ENCODE measurements around the gene PLXNC1.

PLXNC1 gene

DNA sequence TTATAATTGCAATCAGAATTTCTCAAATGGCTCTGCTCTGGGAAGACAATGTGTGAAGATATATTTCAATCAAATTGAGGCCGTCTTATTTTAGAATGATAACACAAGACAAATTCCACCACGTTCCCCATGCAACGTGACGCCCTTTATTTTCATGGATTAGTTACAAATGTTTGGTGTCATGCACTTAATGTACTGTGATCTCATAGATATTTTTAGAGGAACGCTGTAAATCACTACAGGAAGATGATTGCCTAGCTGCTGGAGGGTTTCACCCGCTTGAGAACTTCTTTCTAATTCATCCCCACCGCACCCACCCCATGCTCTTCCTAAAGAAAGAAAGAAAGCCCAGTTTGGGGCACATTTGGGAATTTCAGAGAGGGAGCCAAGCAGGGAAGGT lies 117.2 kb downstream of the PLXNC1 start:
- DNase-seq (ENCODE audit: low read depth in 2 of 2) = peak in 1 of 2 experiments; percentile 29

DNA sequence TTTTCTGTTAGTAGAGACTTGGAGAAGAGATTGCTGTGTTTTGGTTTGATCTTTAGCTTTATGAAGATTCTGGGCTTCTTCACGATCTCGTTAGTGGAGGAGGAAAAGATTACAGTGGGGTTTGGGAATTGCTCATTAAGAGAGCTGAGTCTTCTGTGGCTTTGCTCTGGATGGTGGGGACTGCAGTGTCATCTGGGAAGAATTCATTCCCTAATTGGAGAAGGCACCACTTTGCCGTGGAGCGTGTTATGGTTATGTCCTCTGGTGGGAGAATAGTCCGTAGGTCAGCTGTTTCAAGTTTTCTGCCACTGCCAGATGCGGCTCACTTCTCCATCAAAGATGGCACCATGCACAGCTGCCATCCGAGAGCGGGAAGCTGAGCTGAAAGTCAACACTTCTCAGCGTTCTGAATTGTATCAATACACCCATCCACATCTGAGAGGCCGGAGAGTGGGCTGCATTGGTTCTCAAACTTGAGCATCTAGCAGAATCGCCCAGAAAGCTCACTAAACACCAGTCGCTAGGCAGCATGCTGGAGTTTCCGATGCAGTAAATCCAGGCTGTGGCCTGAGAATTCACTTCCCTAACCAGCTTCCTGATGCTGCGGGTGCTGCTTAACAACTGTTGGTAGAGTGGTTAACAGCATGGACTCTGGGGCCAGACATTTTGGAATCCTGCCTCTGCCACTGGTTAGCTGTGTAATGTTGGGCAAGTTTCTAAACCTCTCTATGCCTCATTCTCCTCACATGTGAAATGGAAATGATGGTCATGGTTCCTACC lies 117.8 kb downstream of the PLXNC1 start:
- DNase-seq (ENCODE audit: low read depth in 2 of 2) = no peak

DNA sequence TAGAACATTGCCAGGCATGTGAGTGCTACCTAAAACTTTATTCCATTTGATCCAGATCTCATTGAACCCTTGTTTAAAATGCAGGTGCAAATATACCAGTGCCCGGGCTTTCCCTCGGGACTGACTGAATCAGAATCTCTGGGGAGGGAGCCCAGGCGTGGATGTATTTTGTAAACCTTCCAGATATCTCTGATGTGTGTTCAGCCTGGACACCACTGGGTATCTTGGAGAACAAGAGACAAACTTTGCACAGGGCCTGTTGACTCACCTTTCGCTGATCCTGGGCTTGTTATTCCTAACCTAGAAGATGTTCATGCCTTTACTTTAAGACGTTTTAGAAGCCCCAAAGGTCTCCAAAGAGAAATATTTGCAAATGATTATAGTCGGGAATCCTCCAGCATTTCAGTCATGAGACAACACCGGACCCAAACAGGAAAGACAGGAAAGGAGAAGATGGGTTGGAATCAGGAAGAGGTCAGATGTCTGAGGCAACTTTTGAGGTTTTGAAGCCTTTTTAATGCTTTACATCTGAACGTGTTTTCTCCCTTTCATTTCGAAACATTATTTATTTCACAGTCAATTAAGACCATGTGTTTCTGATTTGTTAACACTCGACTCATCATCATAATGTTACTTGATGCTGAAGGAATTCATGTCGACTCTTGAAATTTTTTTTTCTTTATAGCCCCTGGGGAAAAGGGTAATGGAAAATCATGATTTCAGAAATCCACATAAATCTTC lies 118.6 kb downstream of the PLXNC1 start:
- DNase-seq (ENCODE audit: low read depth in 2 of 2) = peak; percentile 94 to 95

DNA sequence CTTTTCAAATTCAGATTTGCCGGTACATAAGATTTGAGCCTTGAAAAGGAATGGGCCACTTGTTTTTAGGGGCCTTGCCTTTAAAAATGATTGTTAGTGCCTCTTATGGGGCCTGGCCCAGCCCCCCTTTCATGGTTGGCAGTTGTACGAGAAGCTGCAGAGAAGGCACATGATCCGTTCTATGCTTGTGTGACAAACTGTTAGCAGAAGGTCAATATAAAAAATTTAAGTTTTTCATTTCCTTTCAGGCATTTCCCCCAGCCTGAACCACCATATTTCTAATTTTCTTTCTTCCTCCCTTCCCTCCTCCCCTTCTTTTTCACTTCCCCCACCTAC lies 119.1 kb downstream of the PLXNC1 start:
- no peak for DNase-seq (ENCODE audit: low read depth in 2 of 2)

DNA sequence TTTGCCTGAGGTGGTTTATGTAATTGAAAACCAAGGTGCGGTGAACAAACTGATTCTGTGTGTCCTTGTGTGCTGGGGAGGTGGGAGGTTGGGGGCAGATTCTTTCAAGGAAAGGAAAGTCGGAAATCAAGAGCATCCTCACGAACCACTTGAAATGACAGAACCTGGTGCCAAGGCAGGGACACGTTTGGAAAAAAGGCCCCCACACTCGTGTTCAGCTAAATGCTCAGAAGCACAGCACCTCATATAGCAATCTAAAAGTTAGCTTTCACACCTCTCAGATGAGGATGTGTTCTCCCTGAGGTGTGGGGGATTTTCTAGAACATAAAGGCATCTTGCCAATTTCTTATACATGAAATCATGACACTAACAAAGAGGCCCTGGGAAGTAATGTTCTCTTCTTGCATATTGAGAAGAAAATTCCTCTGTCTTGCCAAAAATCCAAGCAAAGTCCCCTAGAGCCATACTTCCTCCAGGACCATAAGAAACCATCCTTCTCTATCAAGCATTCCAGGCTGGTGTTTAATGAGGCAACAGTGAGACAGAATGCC lies 119.6 kb downstream of the PLXNC1 start:
- no peak for DNase-seq (ENCODE audit: low read depth in 2 of 2)

DNA sequence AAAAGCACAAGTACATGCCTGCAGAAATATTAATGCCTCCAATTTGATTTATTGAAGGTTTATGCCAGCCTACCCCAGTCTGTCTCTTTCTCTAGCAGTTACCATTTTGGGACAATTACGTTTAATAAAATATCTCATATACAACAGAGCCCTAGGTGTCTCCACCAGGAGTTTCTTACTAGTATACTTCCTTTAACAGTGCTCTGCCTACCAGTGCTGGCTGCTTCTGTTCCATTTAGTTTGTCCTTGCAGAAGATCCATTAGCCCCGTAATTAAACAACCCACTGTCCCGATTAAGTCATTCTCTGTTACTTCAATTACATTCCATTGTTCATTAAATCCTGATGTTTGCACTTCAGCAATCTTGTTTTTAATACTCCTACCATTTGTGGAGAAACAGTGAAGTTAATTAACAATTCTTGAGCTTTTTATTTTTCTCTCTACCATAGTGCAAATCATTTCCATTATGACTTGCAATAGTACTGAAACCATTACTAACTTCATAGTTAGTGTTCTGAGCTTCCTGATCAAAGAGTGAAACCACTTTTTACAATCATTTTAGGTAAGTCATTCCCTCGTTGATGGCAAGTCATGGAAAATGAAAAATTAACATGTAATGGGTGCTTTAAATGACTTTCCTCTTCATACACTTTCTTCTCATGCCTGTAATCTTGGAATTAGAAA lies 121.1 kb downstream of the PLXNC1 start:
- DNase-seq (ENCODE audit: low read depth in 2 of 2) = no peak

DNA sequence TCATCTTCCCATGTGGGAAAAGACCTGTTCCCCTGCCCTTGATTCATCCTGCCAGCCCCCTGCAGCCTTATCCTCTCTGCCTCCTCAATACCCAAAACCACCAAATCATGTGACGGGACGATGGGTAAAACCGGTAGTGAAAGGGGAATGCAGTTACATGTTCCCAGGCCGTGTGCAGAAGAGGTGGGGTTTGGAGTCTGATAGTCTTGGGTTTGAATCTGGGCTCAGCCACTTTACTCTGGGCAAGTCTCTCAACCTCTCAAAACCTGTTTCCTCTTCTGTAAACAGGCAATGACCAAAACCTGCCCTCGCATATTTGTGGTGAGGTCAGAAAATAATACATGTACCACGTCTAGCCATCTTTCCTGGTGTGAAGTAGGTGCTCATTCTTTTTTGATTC lies 123.0 kb downstream of the PLXNC1 start:
- DNase-seq (ENCODE audit: low read depth in 2 of 2) = no peak

DNA sequence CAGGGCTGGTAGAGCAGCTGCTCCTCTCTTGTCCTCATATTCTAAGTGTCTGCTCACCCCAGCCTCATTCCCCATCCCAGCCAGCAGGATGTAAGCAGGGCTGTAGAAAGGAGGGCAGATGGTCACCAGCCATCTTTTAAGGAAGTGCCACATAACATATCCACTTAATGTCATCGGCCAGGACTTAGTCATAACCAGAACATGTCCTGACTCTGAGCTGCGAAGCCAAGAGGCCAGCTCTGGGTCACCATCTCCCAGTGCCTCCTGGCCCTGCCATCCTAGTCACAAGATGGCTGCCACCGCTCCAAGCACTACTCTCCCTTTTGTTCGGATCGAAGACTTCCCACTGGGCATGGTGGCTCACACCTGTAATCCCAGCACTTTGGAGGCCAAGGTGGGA lies 123.9 kb downstream of the PLXNC1 start:
- no peak for DNase-seq (ENCODE audit: low read depth in 2 of 2)

DNA sequence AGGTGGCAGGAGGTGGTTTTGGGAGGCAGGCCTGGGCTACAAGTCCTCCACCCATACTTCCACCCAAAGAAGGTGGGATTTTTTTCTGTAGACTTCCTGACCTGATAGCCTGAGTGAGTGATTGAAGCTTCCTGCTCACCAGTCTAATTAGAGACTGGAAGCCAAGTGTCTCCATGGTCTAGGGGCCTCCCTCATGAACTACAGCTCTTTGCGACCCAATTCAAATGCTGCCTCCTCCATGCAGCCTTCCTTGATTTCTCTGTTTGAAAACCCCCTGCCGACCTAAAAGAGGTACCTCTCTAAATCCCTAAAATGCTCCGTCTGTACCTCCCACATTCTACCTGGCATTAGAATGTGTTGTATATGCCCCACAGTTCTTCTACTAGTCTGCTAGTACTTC lies 124.9 kb downstream of the PLXNC1 start:
- DNase-seq (ENCODE audit: low read depth in 2 of 2) = no peak

DNA sequence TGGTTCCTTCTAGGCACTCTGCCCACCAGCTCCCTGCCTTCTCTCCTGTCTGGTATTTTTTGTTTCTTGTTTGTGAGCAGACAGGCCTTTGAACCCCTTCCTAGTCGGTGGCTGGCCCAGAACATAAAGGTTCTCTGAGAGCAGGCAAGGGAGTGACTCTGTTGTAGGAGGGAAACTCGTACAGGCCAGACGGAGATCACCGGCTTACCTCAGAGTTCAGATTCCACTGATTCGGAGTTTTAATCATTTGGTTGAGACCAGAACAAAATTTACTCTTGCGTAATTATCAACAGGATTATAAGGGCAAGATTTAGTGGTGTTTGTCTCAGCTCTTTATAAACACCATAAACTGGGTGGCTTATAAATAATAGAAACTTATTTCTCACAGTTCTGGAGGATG lies 128.3 kb downstream of the PLXNC1 start:
- DNase-seq (ENCODE audit: low read depth in 2 of 2) = no peak

DNA sequence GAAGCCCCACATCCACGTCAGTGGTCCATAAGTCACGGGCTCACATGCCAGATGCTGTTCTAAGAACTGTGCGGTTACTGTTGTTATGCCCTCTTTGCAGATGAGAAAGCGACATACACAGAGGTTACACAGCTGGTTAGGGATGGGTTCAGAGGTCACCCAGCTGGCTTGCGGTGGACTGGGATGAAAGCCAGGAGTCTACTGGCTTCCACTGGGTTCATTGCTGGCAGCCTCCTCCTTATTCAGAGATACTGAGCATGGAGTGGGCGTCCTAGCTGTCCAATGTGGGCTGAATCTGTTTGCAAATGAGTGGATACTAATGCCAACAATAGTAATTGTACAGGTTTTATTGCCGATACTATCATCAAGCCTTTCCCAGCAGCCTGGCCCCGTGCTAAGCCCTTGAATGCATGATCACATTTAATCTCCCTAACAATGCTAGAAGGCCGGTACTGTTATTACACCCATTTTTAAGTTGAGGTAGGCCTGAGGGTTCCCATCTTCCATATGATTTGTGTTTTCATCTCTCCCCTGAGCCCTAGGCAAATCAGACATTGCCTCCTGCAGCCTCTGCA lies 129.1 kb downstream of the PLXNC1 start:
- DNase-seq (ENCODE audit: low read depth in 2 of 2) = no peak

DNA sequence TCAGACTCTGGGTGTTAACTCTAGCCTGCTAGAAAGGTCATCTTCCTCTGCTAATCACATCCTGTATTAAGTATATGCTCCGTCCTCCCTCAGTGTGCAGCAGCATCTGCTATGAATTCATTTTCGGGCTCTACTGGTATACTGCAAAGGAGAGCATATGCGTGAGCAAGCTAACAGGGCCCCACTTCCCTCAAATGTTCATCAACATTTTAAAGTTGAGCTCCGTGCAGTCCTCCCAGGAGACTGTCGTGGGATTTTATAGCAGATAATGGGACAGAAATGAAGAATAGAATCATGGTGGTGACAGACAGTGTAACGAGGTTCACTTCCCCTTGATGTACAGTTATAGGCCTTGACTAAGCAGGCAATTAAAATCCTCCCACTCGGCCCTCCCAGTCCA lies 131.7 kb downstream of the PLXNC1 start:
- no peak for DNase-seq (ENCODE audit: low read depth in 2 of 2)

DNA sequence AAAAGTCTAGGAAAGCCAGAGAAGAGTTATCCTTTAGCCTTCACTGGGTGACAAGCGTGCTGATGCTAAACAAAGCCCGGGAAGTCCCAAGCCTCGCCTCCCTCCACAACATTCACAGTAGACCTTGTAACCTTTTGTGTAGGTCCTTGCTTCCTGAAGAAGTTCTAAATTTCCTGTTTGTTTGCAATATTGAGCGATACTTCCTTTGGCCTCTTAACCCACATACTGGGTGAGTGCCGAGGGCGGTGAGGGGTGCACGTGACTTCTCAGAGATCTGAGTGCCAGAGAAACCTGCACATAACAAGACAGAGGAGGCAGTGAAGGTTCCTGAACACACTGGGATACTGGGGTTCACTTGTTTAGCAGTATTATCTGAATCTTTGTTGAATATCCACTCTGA lies 134.3 kb downstream of the PLXNC1 start:
- DNase-seq (ENCODE audit: low read depth in 2 of 2) = no peak

DNA sequence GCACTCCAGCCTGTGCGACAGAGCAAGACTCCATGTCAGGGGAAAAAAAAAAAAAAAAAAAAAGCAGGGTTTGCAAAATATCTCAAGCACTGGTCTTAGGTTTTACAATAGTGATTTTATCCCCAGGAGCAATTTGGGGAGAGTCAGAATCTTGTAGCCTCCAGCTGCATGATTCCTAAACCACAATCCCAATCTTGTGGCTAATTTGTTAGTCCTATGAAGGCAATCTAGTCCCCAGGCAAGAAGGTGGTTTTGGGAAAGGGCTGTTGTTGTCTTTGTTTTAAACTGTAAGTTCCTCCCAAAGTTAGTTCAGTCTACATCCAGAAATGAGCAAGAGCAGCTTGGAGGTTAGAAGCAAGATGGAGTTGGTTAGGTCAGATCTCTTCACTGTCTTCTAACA lies 135.7 kb downstream of the PLXNC1 start:
- DNase-seq (ENCODE audit: low read depth in 2 of 2) = no peak

DNA sequence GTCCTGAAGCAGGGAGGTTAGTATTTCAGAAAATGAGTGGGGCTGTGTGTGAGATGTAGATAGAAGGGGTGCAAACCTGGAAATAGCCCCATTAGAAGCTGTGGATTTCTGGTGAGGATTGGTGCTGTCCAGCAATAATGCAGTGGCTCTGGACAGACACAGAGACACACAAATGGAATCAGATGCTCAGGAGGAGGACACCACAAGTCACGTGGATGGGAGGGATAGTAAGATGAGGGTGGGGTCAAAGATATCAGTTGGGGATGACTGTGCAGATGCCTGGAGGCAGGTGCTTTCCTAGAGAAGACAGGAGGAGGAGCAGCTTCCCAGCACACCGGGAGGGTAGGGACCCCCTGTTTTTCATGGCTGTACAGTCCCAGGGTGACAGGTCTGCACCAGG lies 136.5 kb downstream of the PLXNC1 start:
- DNase-seq (ENCODE audit: low read depth in 2 of 2) = no peak

DNA sequence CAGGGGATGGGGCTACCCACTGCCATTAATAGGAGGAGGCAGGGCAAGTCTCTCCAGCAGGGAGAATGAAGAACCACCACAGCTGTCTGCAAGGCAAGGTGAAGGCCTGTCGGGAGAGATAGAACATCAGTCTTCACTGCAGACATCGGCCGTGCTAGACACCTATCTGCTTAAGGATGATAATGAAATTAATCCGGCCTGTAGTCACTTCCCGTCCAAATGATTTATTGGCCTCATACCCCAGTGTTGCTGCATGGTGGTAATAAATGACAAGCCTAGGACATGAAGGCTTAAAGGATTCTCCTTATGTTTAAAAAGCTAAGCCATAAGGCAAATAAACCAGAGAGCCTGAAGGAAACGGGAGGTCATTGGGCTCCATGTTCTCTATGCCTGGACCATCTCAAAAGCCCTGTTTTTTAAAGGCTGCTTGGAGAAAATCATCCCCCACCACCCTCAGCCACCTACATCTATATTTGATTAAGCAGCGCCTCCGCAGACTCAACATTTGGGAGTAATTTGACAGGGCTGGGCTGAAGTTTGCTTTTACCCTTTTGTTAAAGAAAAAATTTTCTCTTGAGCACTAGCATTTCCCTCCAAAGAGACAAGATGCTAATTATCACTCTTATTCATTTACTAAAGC lies 137.7 kb downstream of the PLXNC1 start:
- DNase-seq (ENCODE audit: low read depth in 2 of 2) = no peak

DNA sequence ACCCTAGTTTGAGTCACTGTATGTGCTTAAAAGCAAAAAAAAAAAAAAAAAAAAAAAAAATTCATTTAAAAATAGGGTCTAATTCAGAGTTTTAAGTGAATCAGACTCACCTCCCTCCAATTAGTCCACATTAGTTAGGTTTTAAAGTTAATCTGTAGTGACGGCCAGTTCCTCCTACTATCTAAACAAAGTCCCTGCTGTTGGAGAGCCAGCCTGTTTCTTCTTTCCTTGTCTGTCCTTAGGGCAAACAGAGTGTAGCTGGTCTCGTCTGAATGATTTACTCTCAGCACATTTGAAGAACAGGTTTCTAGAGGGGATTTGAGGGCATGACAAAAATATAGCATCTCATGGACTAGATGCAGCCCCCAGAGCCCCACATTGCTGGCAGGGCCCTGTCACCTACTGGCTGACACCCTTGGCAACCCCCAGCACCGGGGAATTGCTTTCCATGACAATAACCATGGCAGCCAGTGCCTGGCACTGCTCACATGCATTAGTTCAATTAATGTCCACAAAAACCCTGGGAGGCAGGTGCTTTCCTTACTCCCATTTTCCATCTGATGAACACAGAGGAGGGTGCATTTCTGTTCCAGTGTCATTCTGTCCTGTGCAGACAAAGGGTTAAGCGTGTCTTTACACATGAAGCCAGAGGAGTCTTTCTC lies 138.3 kb downstream of the PLXNC1 start:
- DNase-seq (ENCODE audit: low read depth in 2 of 2) = no peak

DNA sequence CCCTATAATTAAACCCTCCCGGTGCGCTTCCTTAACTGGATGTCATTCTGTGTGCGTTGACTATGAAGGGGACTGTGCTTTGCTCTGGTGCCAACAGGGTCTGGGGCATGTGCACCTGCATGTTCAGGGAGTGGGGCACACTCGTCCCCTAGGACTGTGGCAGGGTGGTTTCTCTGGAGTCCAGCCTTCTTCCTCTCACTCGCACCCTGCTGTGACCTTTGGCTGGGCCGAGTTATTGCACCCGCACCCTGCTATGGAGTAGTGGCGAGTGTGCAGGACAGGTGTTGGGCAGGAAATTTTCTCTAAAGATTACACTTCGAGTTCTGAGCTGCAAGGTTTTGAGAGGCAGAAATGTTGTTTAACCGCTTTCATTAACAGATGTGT lies 138.9 kb downstream of the PLXNC1 start:
- no peak for DNase-seq (ENCODE audit: low read depth in 2 of 2)

DNA sequence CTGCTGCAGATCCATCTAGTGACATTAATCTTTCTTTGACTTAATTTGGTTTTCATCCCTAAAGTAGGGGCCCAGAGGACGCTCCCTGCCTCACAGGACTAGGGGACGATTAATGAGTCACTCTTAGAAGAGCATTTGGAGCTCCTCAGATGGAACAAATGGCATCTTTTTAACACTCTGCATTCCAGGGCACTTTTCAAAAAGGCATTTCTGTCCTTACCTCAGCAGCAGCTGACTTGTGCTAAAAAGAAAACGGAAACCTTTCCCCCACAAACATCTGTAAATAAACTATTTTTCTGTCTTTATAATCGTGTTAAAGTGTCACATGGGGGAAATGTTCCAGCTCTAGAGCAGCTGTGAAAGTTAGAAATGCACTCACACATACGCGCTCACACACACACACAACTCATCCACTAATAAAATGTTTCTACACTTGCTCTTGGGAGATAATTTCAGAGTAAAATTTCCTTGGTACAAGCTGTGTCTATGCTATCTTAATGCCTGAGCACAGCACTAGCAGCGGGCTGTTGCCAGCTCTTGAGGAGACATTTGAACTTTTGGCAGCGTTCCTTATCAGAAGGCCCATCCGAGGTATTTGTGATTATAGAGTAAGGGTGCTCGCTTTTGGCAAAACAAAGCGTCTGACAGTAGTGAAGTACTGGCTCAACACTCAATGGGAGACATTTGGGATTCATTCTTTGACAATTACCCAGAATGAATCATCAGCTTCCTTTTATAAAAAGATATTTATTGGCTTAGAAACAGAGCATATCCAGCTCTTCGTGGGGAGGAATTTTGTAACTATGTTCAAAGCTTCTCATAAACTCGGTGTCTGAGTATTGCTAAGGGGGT lies 141.3 kb downstream of the PLXNC1 start:
- DNase-seq (ENCODE audit: low read depth in 2 of 2) = peak; percentile 78 to 80

DNA sequence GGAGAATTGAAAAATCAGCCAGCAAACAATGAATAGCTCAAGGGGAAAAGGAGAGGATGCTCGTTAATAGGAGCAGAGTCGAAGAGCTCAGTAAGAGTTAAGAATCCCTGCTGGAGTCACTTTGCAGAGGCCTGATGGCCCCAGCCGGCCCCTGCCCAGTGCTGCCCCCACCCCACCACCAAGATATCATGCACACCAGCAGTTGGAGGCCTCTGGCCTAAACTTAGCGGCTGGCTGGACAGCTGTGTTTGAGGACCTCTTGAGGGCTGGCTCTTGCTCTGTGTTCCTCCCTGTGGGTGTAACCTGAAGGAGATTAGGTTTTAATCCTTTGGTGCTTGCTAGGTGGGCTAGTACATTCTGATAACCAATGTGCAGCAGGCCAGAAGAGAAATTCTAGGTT lies 142.0 kb downstream of the PLXNC1 start:
- DNase-seq (ENCODE audit: low read depth in 2 of 2) = no peak

All from fibroblast of skin of left quadriceps (primary cell).